HCT116 (cell line): ENCODE data around the gene KDM5C. TPM values are rescaled to one million over a fixed set of nuclear protein-coding genes. Genes with fewer than 3 reads are reported as not detected.
A peak's percentile ranks its signal among the peaks of the same experiment; 100 is the strongest.

Experiments used
- ATAC-seq: fragments of 200-7000 bp; cut with Tn5 transposase; 2 replicates; pipeline ENCODE4 v1.9.1; 2020; ENCODE audit warnings: mild to moderate bottlenecking, moderate library complexity
- BruUV-seq: library from RNA; stranded (reverse); fragments of 400-500 nt; replicated peaks from 2 replicates; lab custom pipeline; 2021; lab: Mats Ljungman, UMichigan
- CTCF ChIA-PET: fragments of 300-600 bp; sonication (Branson Sonifier 250); formaldehyde crosslinking; loops from one replicate; lab custom pipeline; 2021; ENCODE audit warnings: antibody characterized with exemption; lab: Charles Lee
- POLR2A ChIA-PET: fragments of 300-600, 350-600 bp; sonication (Branson Sonifier 250); formaldehyde crosslinking; loops from one replicate; lab custom pipeline; 2021; ENCODE audit warnings: antibody characterized with exemption; lab: Charles Lee
- RAD21 ChIA-PET, 2 experiments: fragments of 300-600 bp; sonication (Branson Sonifier 250); formaldehyde crosslinking; loops; one replicate each; lab custom pipeline; 2023; ENCODE audit warnings: low total read pairs in 2 of 2; ENCODE audit not compliant: uncharacterized antibody in 2 of 2, unreplicated experiment in 2 of 2, low non-redundant PET in 1 of 2; lab: Charles Lee
- DNase-seq: peaks from one replicate; pipeline ENCODE4 v3.0.0-alpha.2; 2010; ENCODE audit warnings: low read depth, low spot score
- H2AFZ ChIP-seq: fragments of 200-600 bp; shearing (Covaris generic), sonication (generic); 2 replicates; pipeline ENCODE4 v1.6.1; 2017; ENCODE audit warnings: low read depth, mixed run types, mixed read lengths, antibody characterized with exemption, low read length; ENCODE audit not compliant: poor library complexity, severe bottlenecking
- H3K27ac ChIP-seq: 2 replicates; pipeline ENCODE4 v1.5.1; 2012; ENCODE audit warnings: low read depth, low read length
- H3K27me3 ChIP-seq: fragments of 200-600 bp; sonication (generic); 2 replicates; pipeline ENCODE4 v1.6.1; 2016; ENCODE audit warnings: mixed run types, low read length, mixed read lengths; ENCODE audit not compliant: insufficient read depth
- H3K36me3 ChIP-seq, 2 experiments: fragments of 200-500 bp in 1 of 2; fragments of 200-600 bp in 1 of 2; sonication (Bioruptor generic) in 1 of 2; sonication (generic) in 1 of 2; 2 replicates each; pipeline versions ENCODE4 v1.5.1 to v1.6.1; 2014 to 2016; ENCODE audit warnings: low read length in 2 of 2, inconsistent platforms in 1 of 2, mixed read lengths in 1 of 2, mixed run types in 1 of 2; ENCODE audit not compliant: insufficient read depth in 2 of 2, control insufficient read depth in 1 of 2
- H3K4me1 ChIP-seq, 2 experiments: fragments of 200-600 bp in 1 of 2; sonication (generic) in 1 of 2; 2 replicates each; pipeline versions ENCODE4 v1.5.1 to v1.6.1; 2012 to 2017; ENCODE audit warnings: low read length in 2 of 2, inconsistent platforms in 1 of 2, mild to moderate bottlenecking in 1 of 2, mixed read lengths in 1 of 2, mixed run types in 1 of 2, moderate library complexity in 1 of 2; ENCODE audit not compliant: insufficient read depth in 2 of 2, control insufficient read depth in 1 of 2
- H3K4me2 ChIP-seq: fragments of 200-600 bp; sonication (generic); 2 replicates; pipeline ENCODE4 v1.6.1; 2017; ENCODE audit warnings: mixed run types, low read length, mixed read lengths
- H3K4me3 ChIP-seq, 2 experiments: fragments of 200-600 bp in 1 of 2; sonication (generic) in 1 of 2; replicated peaks in 1 of 2; 2 replicates each; pipeline ENCODE4 v1.5.1; 2011 to 2016; ENCODE audit warnings: low read length in 2 of 2, control low read depth in 1 of 2, low read depth in 1 of 2, mild to moderate bottlenecking in 1 of 2, mixed read lengths in 1 of 2, mixed run types in 1 of 2
- H3K79me2 ChIP-seq: fragments of 200-600 bp; sonication (generic); 2 replicates; pipeline ENCODE4 v1.6.1; 2017; ENCODE audit warnings: mild to moderate bottlenecking, mixed run types, low read length, moderate library complexity, mixed read lengths; ENCODE audit not compliant: insufficient read depth
- H3K9ac ChIP-seq: fragments of 200-600 bp; sonication (generic); 2 replicates; pipeline ENCODE4 v1.6.1; 2016; ENCODE audit warnings: low read length, mixed read lengths
- H3K9me2 ChIP-seq: fragments of 200-600 bp; sonication (generic), shearing (Covaris generic); 2 replicates; pipeline ENCODE4 v1.6.1; 2017; ENCODE audit warnings: mixed run types, mild to moderate bottlenecking, moderate library complexity; ENCODE audit not compliant: insufficient read depth
- H3K9me3 ChIP-seq, 2 experiments: fragments of 200-500 bp in 1 of 2; fragments of 200-600 bp in 1 of 2; sonication (Bioruptor generic) in 1 of 2; sonication (generic) in 1 of 2; 2 replicates each; pipeline ENCODE4 v1.6.1; 2014 to 2017; ENCODE audit warnings: low read length in 2 of 2, mixed read lengths in 2 of 2, inconsistent platforms in 1 of 2, low read depth in 1 of 2, mild to moderate bottlenecking in 1 of 2, mixed run types in 1 of 2, moderate library complexity in 1 of 2; ENCODE audit not compliant: control insufficient read depth in 1 of 2, insufficient read depth in 1 of 2
- H4K20me1 ChIP-seq: fragments of 200-600 bp; sonication (generic), shearing (Covaris generic); 2 replicates; pipeline ENCODE4 v1.6.1; 2017; ENCODE audit warnings: mixed run types, mild to moderate bottlenecking, moderate library complexity; ENCODE audit not compliant: insufficient read depth
- CBX3 ChIP-seq: IDR thresholded peaks from 2 replicates; pipeline ENCODE4 v1.6.1; 2012; ENCODE audit warnings: low read depth
- CEBPB ChIP-seq: IDR thresholded peaks from 2 replicates; pipeline ENCODE4 v1.6.1; 2012; ENCODE audit warnings: low read depth
- EGR1 ChIP-seq: IDR thresholded peaks from 2 replicates; pipeline ENCODE4 v1.6.1; 2012; ENCODE audit warnings: low read depth
- EZH2phosphoT487 ChIP-seq: fragments of 200-600 bp; IDR thresholded peaks from 2 replicates; pipeline ENCODE4 v1.6.1; 2018; ENCODE audit warnings: antibody characterized with exemption, borderline replicate concordance
- POLR2A ChIP-seq: IDR thresholded peaks from 2 replicates; pipeline ENCODE4 v1.7.0; 2011; ENCODE audit warnings: borderline replicate concordance; ENCODE audit not compliant: insufficient read depth, insufficient read length; ENCODE audit errors: extremely low read depth
- POLR2AphosphoS5 ChIP-seq: IDR thresholded peaks from 2 replicates; pipeline ENCODE4 v1.6.1; 2011; ENCODE audit warnings: mild to moderate bottlenecking, low read depth, low read length, moderate library complexity
- RAD21 ChIP-seq: IDR thresholded peaks from 2 replicates; pipeline ENCODE4 v1.6.1; 2012; ENCODE audit warnings: low read depth, mild to moderate bottlenecking
- SIN3A ChIP-seq: IDR thresholded peaks from 2 replicates; pipeline ENCODE4 v1.6.1; 2012; ENCODE audit warnings: low read depth
- SP1 ChIP-seq: IDR thresholded peaks from 2 replicates; pipeline ENCODE4 v1.6.1; 2012; ENCODE audit warnings: low read depth
- SRF ChIP-seq: IDR thresholded peaks from 2 replicates; pipeline ENCODE4 v1.6.1; 2012; ENCODE audit warnings: low read depth
- YY1 ChIP-seq: IDR thresholded peaks from 2 replicates; pipeline ENCODE4 v1.6.1; 2011; ENCODE audit warnings: low read length, low read depth, moderate library complexity, mild to moderate bottlenecking; ENCODE audit not compliant: insufficient replicate concordance; ENCODE audit errors: extremely low read depth
- ZNF274 ChIP-seq: fragments of 200-500 bp; sonication (Bioruptor generic); IDR thresholded peaks from 2 replicates; pipeline ENCODE4 v1.6.1; 2014; ENCODE audit warnings: mild to moderate bottlenecking, low read depth, low read length, inconsistent platforms
- intact Hi-C: fragments of 100-400 bp; cut with micrococcal nuclease; formaldehyde crosslinking; loops from 2 replicates; pipeline ENCODE4 v1.10.0; 2022
- total RNA-seq: library from RNA; stranded (reverse); gene quantifications from one replicate; pipeline ENCODE4 v1.2.1, GENCODE V29; 2021; ENCODE audit not compliant: unreplicated experiment
- TF ChIP-seq, protein P1 (sequence below), 3 experiments: fragments of 200-600 bp in 1 of 3; sonication (generic) in 1 of 3; IDR thresholded peaks in 2 of 3; conservative IDR thresholded peaks in 1 of 3; 2 replicates each; pipeline ENCODE4 v1.5.1; 2012 to 2017; ENCODE audit warnings: low read depth in 2 of 3, low read length in 2 of 3, antibody characterized with exemption in 1 of 3, borderline replicate concordance in 1 of 3, control low read depth in 1 of 3, mild to moderate bottlenecking in 1 of 3, mixed read lengths in 1 of 3, mixed run types in 1 of 3, moderate library complexity in 1 of 3; ENCODE audit not compliant: insufficient read depth in 1 of 3
- TF ChIP-seq, protein P2 (sequence below): IDR thresholded peaks from 2 replicates; pipeline ENCODE4 v1.6.1; 2012; ENCODE audit warnings: low read depth
- TF ChIP-seq, protein P3 (sequence below): IDR thresholded peaks from 2 replicates; pipeline ENCODE4 v1.6.1; 2012

KDM5C gene
- total RNA-seq, 1 experiment from 2014 or later = 72.9 TPM

DNA sequence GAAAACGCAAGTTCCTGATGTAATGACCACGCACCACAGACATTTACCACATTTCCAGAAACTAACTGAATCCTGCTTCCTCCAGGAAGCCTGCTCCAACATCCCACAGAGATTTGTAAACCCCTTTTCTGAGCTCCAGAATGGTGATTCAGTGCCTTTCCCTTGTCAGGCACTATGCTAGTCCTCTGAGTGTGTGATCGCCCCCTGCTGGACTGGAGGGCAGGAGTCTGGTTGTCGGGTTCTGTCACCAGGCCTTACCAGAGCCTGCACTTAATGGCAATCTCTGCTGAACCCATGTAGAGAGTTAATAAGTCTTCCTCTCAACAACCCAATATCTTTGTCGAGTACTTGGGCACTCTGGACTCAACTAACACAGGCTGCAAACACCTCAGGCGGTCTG is 14.5 kb upstream of the KDM5C start (continued):
- TF ChIP-seq, protein P1, sequence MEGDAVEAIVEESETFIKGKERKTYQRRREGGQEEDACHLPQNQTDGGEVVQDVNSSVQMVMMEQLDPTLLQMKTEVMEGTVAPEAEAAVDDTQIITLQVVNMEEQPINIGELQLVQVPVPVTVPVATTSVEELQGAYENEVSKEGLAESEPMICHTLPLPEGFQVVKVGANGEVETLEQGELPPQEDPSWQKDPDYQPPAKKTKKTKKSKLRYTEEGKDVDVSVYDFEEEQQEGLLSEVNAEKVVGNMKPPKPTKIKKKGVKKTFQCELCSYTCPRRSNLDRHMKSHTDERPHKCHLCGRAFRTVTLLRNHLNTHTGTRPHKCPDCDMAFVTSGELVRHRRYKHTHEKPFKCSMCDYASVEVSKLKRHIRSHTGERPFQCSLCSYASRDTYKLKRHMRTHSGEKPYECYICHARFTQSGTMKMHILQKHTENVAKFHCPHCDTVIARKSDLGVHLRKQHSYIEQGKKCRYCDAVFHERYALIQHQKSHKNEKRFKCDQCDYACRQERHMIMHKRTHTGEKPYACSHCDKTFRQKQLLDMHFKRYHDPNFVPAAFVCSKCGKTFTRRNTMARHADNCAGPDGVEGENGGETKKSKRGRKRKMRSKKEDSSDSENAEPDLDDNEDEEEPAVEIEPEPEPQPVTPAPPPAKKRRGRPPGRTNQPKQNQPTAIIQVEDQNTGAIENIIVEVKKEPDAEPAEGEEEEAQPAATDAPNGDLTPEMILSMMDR (IDR thresholded peaks at IDR 0.05 in 2 of 3, conservative IDR thresholded peaks at IDR 0.05 in 1 of 3; ENCODE audit: borderline replicate concordance in 1 of 3, insufficient read depth in 1 of 3, low read depth in 2 of 3, low read length in 2 of 3) = peak; percentile 12 to 51 (median 46); a peak in 5 of 6 replicates
- TF ChIP-seq CEBPB = no peak

DNA sequence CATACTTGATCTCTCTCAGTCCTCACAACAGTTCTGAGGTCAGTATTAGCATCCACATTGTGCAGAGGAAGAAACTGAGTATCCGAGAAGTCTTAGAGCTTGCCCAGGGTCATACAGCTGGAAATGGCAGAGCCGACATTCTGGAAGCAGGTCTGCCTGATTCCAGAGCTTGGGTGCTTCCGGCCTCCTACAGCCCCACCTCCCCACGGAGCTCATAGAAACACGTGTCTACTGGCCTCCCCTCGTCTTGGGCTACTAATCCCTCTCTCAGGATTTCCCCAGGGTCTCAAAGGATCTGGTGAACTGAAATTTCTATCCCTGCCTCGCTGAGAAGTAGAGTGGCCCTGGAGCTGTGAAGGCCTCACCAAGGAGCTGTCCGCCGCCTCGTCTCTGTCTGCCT is 12.0 kb upstream of the KDM5C start:
- H2AFZ ChIP-seq = no peak overlapping the region
- H3K9me3 ChIP-seq = no peaks in the 10 kb centered on the region
- ChIA-PET RAD21 (no interaction called here), CTCF (no interaction called here), POLR2A (interaction anchor here (0.9 kb wide), 1 partner anchor 12 kb away, joined by 3 read pairs; no protein-coding TSS in a partner anchor)
- no peaks in the 10 kb centered on the region for H3K36me3 ChIP-seq
- no peak overlapping the region for H3K4me2 ChIP-seq
- H3K27me3 ChIP-seq = no peaks in the 10 kb centered on the region
- intact Hi-C loops = no loop called here
- TF ChIP-seq, protein P1 (IDR thresholded peaks at IDR 0.05 in 2 of 3, conservative IDR thresholded peaks at IDR 0.05 in 1 of 3; ENCODE audit: borderline replicate concordance in 1 of 3, insufficient read depth in 1 of 3, low read depth in 2 of 3, low read length in 2 of 3) = no peak
- TF ChIP-seq, protein P2, sequence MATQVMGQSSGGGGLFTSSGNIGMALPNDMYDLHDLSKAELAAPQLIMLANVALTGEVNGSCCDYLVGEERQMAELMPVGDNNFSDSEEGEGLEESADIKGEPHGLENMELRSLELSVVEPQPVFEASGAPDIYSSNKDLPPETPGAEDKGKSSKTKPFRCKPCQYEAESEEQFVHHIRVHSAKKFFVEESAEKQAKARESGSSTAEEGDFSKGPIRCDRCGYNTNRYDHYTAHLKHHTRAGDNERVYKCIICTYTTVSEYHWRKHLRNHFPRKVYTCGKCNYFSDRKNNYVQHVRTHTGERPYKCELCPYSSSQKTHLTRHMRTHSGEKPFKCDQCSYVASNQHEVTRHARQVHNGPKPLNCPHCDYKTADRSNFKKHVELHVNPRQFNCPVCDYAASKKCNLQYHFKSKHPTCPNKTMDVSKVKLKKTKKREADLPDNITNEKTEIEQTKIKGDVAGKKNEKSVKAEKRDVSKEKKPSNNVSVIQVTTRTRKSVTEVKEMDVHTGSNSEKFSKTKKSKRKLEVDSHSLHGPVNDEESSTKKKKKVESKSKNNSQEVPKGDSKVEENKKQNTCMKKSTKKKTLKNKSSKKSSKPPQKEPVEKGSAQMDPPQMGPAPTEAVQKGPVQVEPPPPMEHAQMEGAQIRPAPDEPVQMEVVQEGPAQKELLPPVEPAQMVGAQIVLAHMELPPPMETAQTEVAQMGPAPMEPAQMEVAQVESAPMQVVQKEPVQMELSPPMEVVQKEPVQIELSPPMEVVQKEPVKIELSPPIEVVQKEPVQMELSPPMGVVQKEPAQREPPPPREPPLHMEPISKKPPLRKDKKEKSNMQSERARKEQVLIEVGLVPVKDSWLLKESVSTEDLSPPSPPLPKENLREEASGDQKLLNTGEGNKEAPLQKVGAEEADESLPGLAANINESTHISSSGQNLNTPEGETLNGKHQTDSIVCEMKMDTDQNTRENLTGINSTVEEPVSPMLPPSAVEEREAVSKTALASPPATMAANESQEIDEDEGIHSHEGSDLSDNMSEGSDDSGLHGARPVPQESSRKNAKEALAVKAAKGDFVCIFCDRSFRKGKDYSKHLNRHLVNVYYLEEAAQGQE = no peak
- TF ChIP-seq POLR2A (no peak), ZNF274 (no peak), YY1 (no peak), EZH2phosphoT487 (no peak), SRF (no peak), RAD21 (no peak), CEBPB (no peak), SIN3A (no peak), SP1 (no peak), POLR2AphosphoS5 (no peak), EGR1 (no peak), CBX3 (no peak)
- TF ChIP-seq, protein P3, sequence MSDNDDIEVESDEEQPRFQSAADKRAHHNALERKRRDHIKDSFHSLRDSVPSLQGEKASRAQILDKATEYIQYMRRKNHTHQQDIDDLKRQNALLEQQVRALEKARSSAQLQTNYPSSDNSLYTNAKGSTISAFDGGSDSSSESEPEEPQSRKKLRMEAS = no peak
- no peak overlapping the region for H3K9ac ChIP-seq
- no peak overlapping the region for H3K27ac ChIP-seq
- H3K79me2 ChIP-seq = no peaks in the 10 kb centered on the region
- no peaks in the 10 kb centered on the region for H4K20me1 ChIP-seq
- no peaks in the 10 kb centered on the region for H3K9me2 ChIP-seq
- DNase-seq = no peak
- ATAC-seq = no peak
- no peak overlapping the region for H3K4me3 ChIP-seq
- no TSS peak for BruUV-seq
- no peaks in the 10 kb centered on the region for H3K4me1 ChIP-seq
